CD8-positive, alpha-beta memory T cell (primary cell): Measurements from ENCODE around the gene CARD8. TPM values are rescaled to one million over a fixed set of nuclear protein-coding genes. Genes with fewer than 3 reads are reported as not detected.

Experiments used
- CTCF ChIA-PET: fragments of 350-600 bp; sonication (Branson Sonifier 250); formaldehyde crosslinking; loops from one replicate; lab custom pipeline; 2021; ENCODE audit warnings: antibody characterized with exemption; lab: Charles Lee
- POLR2A ChIA-PET: fragments of 350-600 bp; sonication (Branson Sonifier 250); formaldehyde crosslinking; loops from one replicate; lab custom pipeline; 2021; ENCODE audit warnings: antibody characterized with exemption; lab: Charles Lee
- DNase-seq, 5 donors: peaks; one replicate each; pipeline versions ENCODE4 v3.0.0 to v3.0.0-alpha.2; 2020 to 2022; ENCODE audit warnings: mixed read lengths in 1 of 5
- H3K27ac ChIP-seq: one replicate; pipeline ENCODE4 v1.7.0; 2013; ENCODE audit warnings: low read depth, mild to moderate bottlenecking, low read length, moderate library complexity
- H3K27me3 ChIP-seq: 2 replicates; pipeline ENCODE4 v1.7.0; 2013; ENCODE audit warnings: low read length, mild to moderate bottlenecking; ENCODE audit not compliant: insufficient read depth, poor library complexity, severe bottlenecking
- H3K36me3 ChIP-seq: 2 replicates; pipeline ENCODE4 v1.7.0; 2013; ENCODE audit warnings: mild to moderate bottlenecking, low read length, moderate library complexity; ENCODE audit not compliant: insufficient read depth
- H3K4me1 ChIP-seq: 2 replicates; pipeline ENCODE4 v1.7.0; 2013; ENCODE audit warnings: mild to moderate bottlenecking, low read length, moderate library complexity; ENCODE audit not compliant: insufficient read depth
- H3K4me3 ChIP-seq: 2 replicates; pipeline ENCODE4 v1.7.0; 2013; ENCODE audit warnings: mild to moderate bottlenecking, low read length
- H3K9me3 ChIP-seq: 2 replicates; pipeline ENCODE4 v1.7.0; 2013; ENCODE audit warnings: mild to moderate bottlenecking, low read length
- H3K27ac Mint-ChIP-seq, 8 donors: one replicate each; pipeline ENCODE4 v1.8.0; 2020 to 2021; ENCODE audit warnings: mixed read lengths in 8 of 8, mild to moderate bottlenecking in 6 of 8, inconsistent platforms in 3 of 8, moderate library complexity in 3 of 8
- H3K27me3 Mint-ChIP-seq, 2 donors: one replicate each; pipeline ENCODE4 v1.8.0; 2020 to 2021; ENCODE audit warnings: mixed read lengths in 2 of 2, mild to moderate bottlenecking in 1 of 2, moderate library complexity in 1 of 2
- H3K36me3 Mint-ChIP-seq, 3 donors: one replicate each; pipeline ENCODE4 v1.8.0; 2020 to 2021; ENCODE audit warnings: mixed read lengths in 3 of 3, inconsistent platforms in 1 of 3, mild to moderate bottlenecking in 1 of 3
- H3K4me1 Mint-ChIP-seq, 3 donors: one replicate each; pipeline ENCODE4 v1.8.0; 2020 to 2021; ENCODE audit warnings: mixed read lengths in 3 of 3, inconsistent platforms in 1 of 3, mild to moderate bottlenecking in 1 of 3
- H3K4me3 Mint-ChIP-seq, 7 donors: one replicate each; pipeline ENCODE4 v1.8.0; 2020 to 2021; ENCODE audit warnings: mixed read lengths in 7 of 7, mild to moderate bottlenecking in 6 of 7, moderate library complexity in 4 of 7, inconsistent platforms in 2 of 7
- H3K9me3 Mint-ChIP-seq, 5 donors: one replicate each; pipeline ENCODE4 v1.8.0; 2020 to 2022; ENCODE audit warnings: mixed read lengths in 5 of 5, mild to moderate bottlenecking in 3 of 5, moderate library complexity in 2 of 5, inconsistent platforms in 1 of 5
- polyA plus RNA-seq: library from polyadenylated mRNA; unstranded; fragments of 300-500 nt; fragmentation: Illumina TruSeq; gene quantifications from one replicate; pipeline ENCODE4 v1.2.3, GENCODE V29; 2021
- total RNA-seq, 2 experiments: library from RNA; stranded (reverse); gene quantifications; one replicate each; pipeline ENCODE4 v1.2.3, GENCODE V29; 2021

CARD8 gene
- total and polyA plus RNA-seq, 3 experiments from 2014 or later: 95.8 to 132 (median 132) TPM

GRCh38 chr19:48169939-48170803 lies 85.5 kb downstream of the CARD8 start, which contains the start of the genes LIG1 and ZSWIM9:
TSS of gene LIG1 (minus strand) at chr19:48170344. CDS start at chr19:48165566, 4,778 bp downstream.
TSS of gene ZSWIM9 (plus strand) at chr19:48170680. CDS start at chr19:48171803, 1,123 bp downstream.
- CTCF ChIA-PET: interaction anchor here (1.0 to 1.8 kb wide), 2 partner anchors 16 to 31 kb away, joined by 3 to 6 read pairs; no protein-coding TSS in a partner anchor
- peaks cover 19% of the 10 kb centered on the region for H3K4me1 ChIP-seq
- DNase-seq: peak; percentile 85 to 94 (median 91)
- peaks cover 12% of the 10 kb centered on the region for H3K36me3 ChIP-seq
- Mint-ChIP-seq H3K27ac (peak within 1 kb of the TSS; percentile 83 to 99 (median 97)), H3K36me3 (peaks cover 3 to 36% (median 14%) of the 10 kb centered on the region in 3 donors), H3K4me3 (peak within 1 kb of the TSS; percentile 89 to 99 (median 96)), H3K27me3 (no peaks in the 10 kb centered on the region), H3K4me1 (peaks cover 26 to 36% (median 31%) of the 10 kb centered on the region in 3 donors), H3K9me3 (no peaks in the 10 kb centered on the region)
- no peaks in the 10 kb centered on the region for H3K27me3 ChIP-seq
- H3K9me3 ChIP-seq: no peaks in the 10 kb centered on the region
- POLR2A ChIA-PET: interaction anchor here (0.6 to 1.3 kb wide), 5 partner anchors 33 to 453 kb away, joined by 3 to 8 read pairs (median 3); partner anchors contain the start of genes SYNGR4 and TMEM143
- peak within 1 kb of the TSS; percentile 85 for H3K27ac ChIP-seq
- H3K4me3 ChIP-seq: peak within 1 kb of the TSS; percentile 98

DNA sequence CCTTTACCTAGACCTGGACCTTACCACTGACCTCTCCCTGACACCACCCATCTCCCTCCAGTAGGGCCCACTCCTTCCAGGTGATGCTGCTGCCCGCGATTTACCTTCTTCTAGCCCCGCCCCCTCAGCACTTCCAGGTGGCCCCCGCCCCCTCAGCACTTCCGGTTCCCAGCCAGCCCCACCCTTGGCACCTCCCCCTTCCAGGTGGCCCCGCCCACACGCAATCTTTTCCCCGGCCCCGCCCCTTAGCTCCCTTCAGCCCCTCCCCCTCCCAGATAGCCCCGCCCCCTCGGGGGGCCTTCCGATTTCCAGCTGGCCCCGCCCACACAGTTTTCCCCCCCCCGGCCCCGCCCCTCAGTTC lies 86.2 kb downstream of the CARD8 start:
- Mint-ChIP-seq H3K27ac (peak overlapping the region; percentile 83 to 99 (median 97)), H3K36me3 (peaks cover 3 to 34% (median 10%) of the 10 kb centered on the region in 3 donors), H3K27me3 (no peaks in the 10 kb centered on the region), H3K9me3 (no peaks in the 10 kb centered on the region), H3K4me3 (peak overlapping the region; percentile 89 to 99 (median 96)), H3K4me1 (peaks cover 22 to 33% (median 28%) of the 10 kb centered on the region in 3 donors)
- no peaks in the 10 kb centered on the region for H3K27me3 ChIP-seq
- peaks cover 19% of the 10 kb centered on the region for H3K4me1 ChIP-seq
- peaks cover 9% of the 10 kb centered on the region for H3K36me3 ChIP-seq
- H3K27ac ChIP-seq: peak overlapping the region; percentile 85
- H3K9me3 ChIP-seq: no peaks in the 10 kb centered on the region
- ChIA-PET CTCF (interaction anchor here (1.8 kb wide), 1 partner anchor 15 kb away, joined by 6 read pairs; no protein-coding TSS in a partner anchor), POLR2A (interaction anchor here (0.6 to 1.3 kb wide), 5 partner anchors 33 to 270 kb away, joined by 3 to 4 read pairs (median 3); partner anchors contain the start of genes SYNGR4 and TMEM143)
- DNase-seq: peak; percentile 82 to 94 (median 88)
- H3K4me3 ChIP-seq: peak overlapping the region; percentile 98

- H3K27ac ChIP-seq: no peak overlapping the region
- H3K4me3 Mint-ChIP-seq: peak overlapping the region; percentile 89 to 99 (median 96)
- H3K27me3 Mint-ChIP-seq: no peaks in the 10 kb centered on the region
- POLR2A ChIA-PET: interaction anchor here (0.9 to 1.3 kb wide), 4 partner anchors 34 to 195 kb away, joined by 3 to 4 read pairs (median 3); partner anchors contain the start of genes SYNGR4 and TMEM143
- no peaks in the 10 kb centered on the region for H3K9me3 Mint-ChIP-seq
- H3K4me3 ChIP-seq: no peak overlapping the region
- H3K4me1 Mint-ChIP-seq: peaks cover 19 to 26% (median 26%) of the 10 kb centered on the region in 3 donors
- CTCF ChIA-PET: interaction anchor here (1.8 kb wide), 1 partner anchor 14 kb away, joined by 6 read pairs; no protein-coding TSS in a partner anchor
- DNase-seq: no peak
- peak overlapping the region; percentile 83 to 99 (median 97) for H3K27ac Mint-ChIP-seq
- H3K27me3 ChIP-seq: no peaks in the 10 kb centered on the region
- peaks cover 19% of the 10 kb centered on the region for H3K4me1 ChIP-seq
- H3K9me3 ChIP-seq: no peaks in the 10 kb centered on the region
- peaks cover 7% of the 10 kb centered on the region for H3K36me3 ChIP-seq
- H3K36me3 Mint-ChIP-seq: peaks cover 3 to 32% (median 7%) of the 10 kb centered on the region in 3 donors
Measured at GRCh38 chr19:48168689-48169088, 87.0 kb downstream of the CARD8 start.

- peaks cover 8 to 77% (median 26%) of the 10 kb centered on the region in 3 donors for H3K36me3 Mint-ChIP-seq
Measured at GRCh38 chr19:48158210-48158790, 97.4 kb downstream of the CARD8 start.

More at GRCh38 chr19:48158210-48158790, 97.4 kb downstream of the CARD8 start:
- H3K27ac Mint-ChIP-seq: peak overlapping the region in 3 of 8 donors; percentile 17 to 68 (median 58)
- ChIA-PET POLR2A (no interaction called here), CTCF (no interaction called here)
- Histone ChIP-seq H3K27ac (no peak overlapping the region), H3K4me3 (no peak overlapping the region), H3K27me3 (no peaks in the 10 kb centered on the region), H3K9me3 (no peaks in the 10 kb centered on the region), H3K4me1 (no peaks in the 10 kb centered on the region), H3K36me3 (peaks cover 11% of the 10 kb centered on the region)
- H3K9me3 Mint-ChIP-seq: no peaks in the 10 kb centered on the region
- no peak overlapping the region for H3K4me3 Mint-ChIP-seq
- H3K27me3 Mint-ChIP-seq: no peaks in the 10 kb centered on the region
- H3K4me1 Mint-ChIP-seq: peaks cover 0 to 4% (median 0%) of the 10 kb centered on the region in 3 donors
- DNase-seq: no peak

Other genes starting within 250 kb of the CARD8 start
- gene CABP5, start 211.8 kb downstream of the CARD8 start, total RNA-seq: not detected
- not detected for gene CABP5, start 211.8 kb downstream of the CARD8 start, polyA plus RNA-seq
- gene PLA2G4C, start 145.1 kb downstream of the CARD8 start, total RNA-seq: 1 to 10 TPM; 1.7 to 2.6 TPM
- gene PLA2G4C, start 145.1 kb downstream of the CARD8 start, polyA plus RNA-seq: not detected
- gene LIG1, start 85.6 kb downstream of the CARD8 start, total RNA-seq: 100 to 1,000 TPM; 129 to 135 TPM
- 24.1 TPM for gene LIG1, start 85.6 kb downstream of the CARD8 start, polyA plus RNA-seq
- gene ZSWIM9, start 85.2 kb downstream of the CARD8 start, total RNA-seq: 1 to 10 TPM; 6.4 to 7.4 TPM
- 1.9 TPM for gene ZSWIM9, start 85.2 kb downstream of the CARD8 start, polyA plus RNA-seq
- gene ZNF114, start 14.2 kb upstream of the CARD8 start, total RNA-seq: under 1 TPM in 1 of 2 experiments, not detected in 1; 0.13 TPM
- not detected for gene ZNF114, start 14.2 kb upstream of the CARD8 start, polyA plus RNA-seq
- 100 to 1,000 TPM; 273 to 278 TPM for gene EMP3, start 69.6 kb upstream of the CARD8 start, total RNA-seq
- gene EMP3, start 69.6 kb upstream of the CARD8 start, polyA plus RNA-seq: 1,041 TPM
- 10 to 100 TPM; 11.4 to 15.8 TPM for gene TMEM143, start 108.0 kb upstream of the CARD8 start, total RNA-seq
- 9.2 TPM for gene TMEM143, start 108.0 kb upstream of the CARD8 start, polyA plus RNA-seq
- gene SYNGR4, start 108.5 kb upstream of the CARD8 start, total RNA-seq: not detected
- gene SYNGR4, start 108.5 kb upstream of the CARD8 start, polyA plus RNA-seq: not detected
- gene KDELR1, start 135.6 kb upstream of the CARD8 start, total RNA-seq: 10 to 100 TPM; 78.7 to 82.9 TPM
- gene KDELR1, start 135.6 kb upstream of the CARD8 start, polyA plus RNA-seq: 32.5 TPM
- under 1 TPM; 0.13 to 0.26 TPM for gene GRIN2D, start 137.8 kb upstream of the CARD8 start, total RNA-seq
- gene GRIN2D, start 137.8 kb upstream of the CARD8 start, polyA plus RNA-seq: 0.05 TPM
- gene GRWD1, start 190.1 kb upstream of the CARD8 start, total RNA-seq: 100 to 1,000 TPM; 105 to 107 TPM
- gene GRWD1, start 190.1 kb upstream of the CARD8 start, polyA plus RNA-seq: 45.6 TPM
- 1 to 10 TPM; 1.8 to 2.0 TPM for gene KCNJ14, start 199.7 kb upstream of the CARD8 start, total RNA-seq
- gene KCNJ14, start 199.7 kb upstream of the CARD8 start, polyA plus RNA-seq: 0.12 TPM
- 10 to 100 TPM; 30.7 to 33.3 TPM for gene CYTH2, start 213.5 kb upstream of the CARD8 start, total RNA-seq
- 34.8 TPM for gene CYTH2, start 213.5 kb upstream of the CARD8 start, polyA plus RNA-seq